Measurements from ENCODE around the gene SLFN12L.

The SLFN12L gene

DNA sequence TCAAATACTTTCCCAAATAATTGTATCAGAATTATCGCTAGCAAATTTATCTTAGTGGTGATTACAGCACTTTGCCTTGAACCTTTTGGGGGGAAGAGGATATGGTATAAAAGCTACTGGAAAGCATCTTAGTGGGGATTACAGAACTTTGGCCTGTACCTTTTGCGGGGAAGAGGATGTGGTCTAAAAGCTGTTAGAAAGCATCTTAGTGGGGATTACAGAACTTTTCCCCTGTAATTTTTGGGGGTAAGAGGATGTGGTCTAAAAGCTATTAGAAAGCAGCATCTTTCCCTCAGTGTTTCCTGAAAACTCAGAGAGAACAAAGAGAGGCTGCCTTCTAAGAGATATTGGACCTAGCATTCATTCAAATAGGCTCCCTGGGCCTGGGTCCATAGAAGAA is 109.2 kb downstream of the SLFN12L start:
- no peak for DNase-seq

DNA sequence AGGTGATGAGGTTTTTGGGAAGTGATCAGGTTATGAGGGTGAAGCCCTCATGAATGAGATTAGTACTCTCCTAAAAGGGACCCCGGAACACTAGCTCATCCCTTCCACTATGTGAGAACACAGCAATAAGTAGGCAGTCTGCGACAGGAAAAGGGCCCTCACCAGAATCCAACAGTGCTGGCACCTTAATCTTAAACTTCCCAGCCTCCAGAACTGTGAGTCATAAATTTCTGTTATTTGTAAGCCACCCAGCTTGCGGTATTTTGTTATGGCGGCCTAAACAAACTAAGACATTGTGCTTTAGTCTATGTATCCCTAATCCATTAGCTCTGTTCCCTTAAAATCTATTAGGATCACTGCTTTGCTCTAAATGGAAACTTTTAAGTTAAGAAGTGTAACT is 113.7 kb downstream of the SLFN12L start:
- DNase-seq: no peak
